ENCODE results near the gene NCOA1.

DNA sequence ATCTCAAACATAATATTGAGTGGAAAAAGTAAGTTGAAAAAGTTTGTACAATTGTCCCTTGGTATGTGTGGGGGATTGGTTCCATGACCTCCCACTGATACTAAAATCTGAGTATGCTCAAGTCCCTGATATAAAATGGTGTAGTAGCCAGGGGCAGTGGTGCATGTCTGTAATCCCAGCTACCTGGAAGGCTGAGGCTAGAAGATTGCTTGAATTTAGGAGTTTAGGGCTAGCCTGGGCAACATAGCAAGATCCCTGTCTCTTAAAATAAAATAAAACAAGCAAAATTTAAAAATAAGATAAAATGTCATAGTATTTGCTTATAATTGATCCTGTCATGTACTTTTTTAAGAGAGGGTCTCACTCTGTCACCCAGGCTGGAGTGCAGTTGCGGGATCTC lies 180.2 kb downstream of the NCOA1 start:
- no peak for TF ChIP-seq EZH2 (IDR thresholded peaks at IDR 0.05; ENCODE audit: borderline replicate concordance, low read depth, low read length, severe bottlenecking)
- TF ChIP-seq, protein P1, sequence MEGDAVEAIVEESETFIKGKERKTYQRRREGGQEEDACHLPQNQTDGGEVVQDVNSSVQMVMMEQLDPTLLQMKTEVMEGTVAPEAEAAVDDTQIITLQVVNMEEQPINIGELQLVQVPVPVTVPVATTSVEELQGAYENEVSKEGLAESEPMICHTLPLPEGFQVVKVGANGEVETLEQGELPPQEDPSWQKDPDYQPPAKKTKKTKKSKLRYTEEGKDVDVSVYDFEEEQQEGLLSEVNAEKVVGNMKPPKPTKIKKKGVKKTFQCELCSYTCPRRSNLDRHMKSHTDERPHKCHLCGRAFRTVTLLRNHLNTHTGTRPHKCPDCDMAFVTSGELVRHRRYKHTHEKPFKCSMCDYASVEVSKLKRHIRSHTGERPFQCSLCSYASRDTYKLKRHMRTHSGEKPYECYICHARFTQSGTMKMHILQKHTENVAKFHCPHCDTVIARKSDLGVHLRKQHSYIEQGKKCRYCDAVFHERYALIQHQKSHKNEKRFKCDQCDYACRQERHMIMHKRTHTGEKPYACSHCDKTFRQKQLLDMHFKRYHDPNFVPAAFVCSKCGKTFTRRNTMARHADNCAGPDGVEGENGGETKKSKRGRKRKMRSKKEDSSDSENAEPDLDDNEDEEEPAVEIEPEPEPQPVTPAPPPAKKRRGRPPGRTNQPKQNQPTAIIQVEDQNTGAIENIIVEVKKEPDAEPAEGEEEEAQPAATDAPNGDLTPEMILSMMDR (IDR thresholded peaks at IDR 0.05; ENCODE audit: borderline replicate concordance, extremely low read depth, low read length, poor library complexity, severe bottlenecking), result no peak
